ENCODE data around the gene ARHGAP28.

- TF ChIP-seq POLR2A (IDR thresholded peaks at IDR 0.05): no peak
- no peak for TF ChIP-seq POLR2AphosphoS5 (IDR thresholded peaks at IDR 0.05)
- no peak for TF ChIP-seq CTCF (IDR thresholded peaks at IDR 0.05)
These were observed 212.5 kb downstream of the ARHGAP28 start for GRCh38 chr18:6941996-6942395.
